ENCODE measurements around the gene SLC12A4. TPM values are rescaled to one million over a fixed set of nuclear protein-coding genes. Genes with fewer than 3 reads are reported as not detected.

The SLC12A4 gene
- total and polyA plus RNA-seq, 2 experiments from 2014 or later = 19.9 to 53.0 TPM

DNA sequence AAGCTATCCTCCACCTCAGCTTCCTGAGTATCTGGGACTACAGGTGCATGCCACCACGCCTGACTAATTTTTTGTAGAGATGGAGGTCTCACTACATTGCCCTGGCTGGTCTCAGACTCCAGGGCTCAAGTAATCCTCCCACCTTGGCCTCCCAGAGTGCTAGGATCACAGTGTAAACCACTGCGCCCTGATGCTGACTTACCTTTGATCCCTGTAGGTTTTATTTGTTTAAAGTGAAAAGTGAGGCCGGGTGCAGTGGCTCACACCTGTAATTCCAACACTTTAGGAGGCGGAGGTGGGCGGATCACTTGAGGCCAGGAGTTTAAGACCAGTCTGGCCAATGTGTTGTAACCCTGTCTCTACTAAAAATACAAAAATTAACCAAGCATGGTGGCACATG, 66.7 kb downstream of the SLC12A4 start (continued):
- no peak for TF ChIP-seq CREB1 (CRISPR knock-in tag; IDR thresholded peaks at IDR 0.05; ENCODE audit: low read depth)
- TF ChIP-seq, protein P1, sequence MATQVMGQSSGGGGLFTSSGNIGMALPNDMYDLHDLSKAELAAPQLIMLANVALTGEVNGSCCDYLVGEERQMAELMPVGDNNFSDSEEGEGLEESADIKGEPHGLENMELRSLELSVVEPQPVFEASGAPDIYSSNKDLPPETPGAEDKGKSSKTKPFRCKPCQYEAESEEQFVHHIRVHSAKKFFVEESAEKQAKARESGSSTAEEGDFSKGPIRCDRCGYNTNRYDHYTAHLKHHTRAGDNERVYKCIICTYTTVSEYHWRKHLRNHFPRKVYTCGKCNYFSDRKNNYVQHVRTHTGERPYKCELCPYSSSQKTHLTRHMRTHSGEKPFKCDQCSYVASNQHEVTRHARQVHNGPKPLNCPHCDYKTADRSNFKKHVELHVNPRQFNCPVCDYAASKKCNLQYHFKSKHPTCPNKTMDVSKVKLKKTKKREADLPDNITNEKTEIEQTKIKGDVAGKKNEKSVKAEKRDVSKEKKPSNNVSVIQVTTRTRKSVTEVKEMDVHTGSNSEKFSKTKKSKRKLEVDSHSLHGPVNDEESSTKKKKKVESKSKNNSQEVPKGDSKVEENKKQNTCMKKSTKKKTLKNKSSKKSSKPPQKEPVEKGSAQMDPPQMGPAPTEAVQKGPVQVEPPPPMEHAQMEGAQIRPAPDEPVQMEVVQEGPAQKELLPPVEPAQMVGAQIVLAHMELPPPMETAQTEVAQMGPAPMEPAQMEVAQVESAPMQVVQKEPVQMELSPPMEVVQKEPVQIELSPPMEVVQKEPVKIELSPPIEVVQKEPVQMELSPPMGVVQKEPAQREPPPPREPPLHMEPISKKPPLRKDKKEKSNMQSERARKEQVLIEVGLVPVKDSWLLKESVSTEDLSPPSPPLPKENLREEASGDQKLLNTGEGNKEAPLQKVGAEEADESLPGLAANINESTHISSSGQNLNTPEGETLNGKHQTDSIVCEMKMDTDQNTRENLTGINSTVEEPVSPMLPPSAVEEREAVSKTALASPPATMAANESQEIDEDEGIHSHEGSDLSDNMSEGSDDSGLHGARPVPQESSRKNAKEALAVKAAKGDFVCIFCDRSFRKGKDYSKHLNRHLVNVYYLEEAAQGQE (IDR thresholded peaks at IDR 0.05; ENCODE audit: unreplicated experiment) = no peak
- TF ChIP-seq NANOG (IDR thresholded peaks at IDR 0.05; ENCODE audit: borderline replicate concordance) = no peak

DNA sequence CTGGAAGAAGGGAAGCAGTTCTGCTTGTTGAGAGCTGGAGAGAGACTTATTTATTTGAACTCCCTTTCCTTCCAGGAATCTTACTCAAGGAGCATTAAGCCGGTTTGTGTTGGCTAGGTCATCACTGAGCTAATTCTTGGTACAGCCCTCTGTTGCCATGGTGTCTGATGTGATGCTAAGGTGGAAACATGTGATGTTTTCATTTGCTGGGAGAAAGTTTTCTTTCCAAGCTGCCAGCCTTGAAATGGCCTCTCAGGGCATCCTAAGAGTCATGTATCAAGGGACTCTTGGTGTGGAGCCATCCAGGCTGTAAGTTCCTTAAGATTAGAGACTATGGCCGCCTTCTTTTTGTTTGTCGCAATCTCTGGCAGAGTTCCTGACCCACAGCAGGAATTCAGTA, 71.2 kb downstream of the SLC12A4 start:
- Histone ChIP-seq H2AFZ (no peak overlapping the region), H3K36me3 (ENCODE audit: insufficient read depth) (no peaks in the 10 kb centered on the region), H3K79me2 (replicated peaks; ENCODE audit: insufficient read depth) (peaks cover 75% of the 10 kb centered on the region), H3K9me2 (ENCODE audit: insufficient read depth) (no peaks in the 10 kb centered on the region), H3K4me2 (no peak overlapping the region), H3F3A (replicated peaks; ENCODE audit: low read depth) (peaks cover 8% of the 10 kb centered on the region; the same call in 1 of the 2 replicates), H3K4me3 (no peak overlapping the region), H3K27ac (ENCODE audit: low read depth) (no peak overlapping the region), H3K4me1 (ENCODE audit: insufficient read depth) (peaks cover 10% of the 10 kb centered on the region), H3K27me3 (ENCODE audit: insufficient read depth) (no peaks in the 10 kb centered on the region), H4K20me1 (replicated peaks; ENCODE audit: insufficient read depth) (peaks cover 8% of the 10 kb centered on the region)
- peaks cover 9% of the 10 kb centered on the region for H3K4me1 Mint-ChIP-seq
- no peaks in the 10 kb centered on the region; the same call in 2 of the 3 replicates for H3K36me3 Mint-ChIP-seq (ENCODE audit: low read depth)
- ATAC-seq = no peak
- H3K27me3 Mint-ChIP-seq (ENCODE audit: insufficient read depth, low read depth, poor library complexity) = peaks cover 7% of the 10 kb centered on the region
- no peak overlapping the region for H3K27ac Mint-ChIP-seq
- no peak for DNase-seq (ENCODE audit: low spot score)
- no peaks in the 10 kb centered on the region for H3K9me3 Mint-ChIP-seq
- no peak overlapping the region for H3K4me3 Mint-ChIP-seq
- TF ChIP-seq CREB1 (CRISPR knock-in tag; IDR thresholded peaks at IDR 0.05; ENCODE audit: low read depth) (no peak), JUNB (IDR thresholded peaks at IDR 0.05; ENCODE audit: unreplicated experiment) (no peak), POLR2AphosphoS5 (IDR thresholded peaks at IDR 0.05; ENCODE audit: low read depth) (no peak), ZNF331 (CRISPR knock-in tag; IDR thresholded peaks at IDR 0.05; ENCODE audit: low read depth) (no peak), NANOG (IDR thresholded peaks at IDR 0.05; ENCODE audit: borderline replicate concordance) (no peak), EZH2 (IDR thresholded peaks at IDR 0.05; ENCODE audit: low read depth, unreplicated experiment) (no peak), STAT1 (IDR thresholded peaks at IDR 0.05; ENCODE audit: unreplicated experiment) (no peak)
- TF ChIP-seq, protein P2, sequence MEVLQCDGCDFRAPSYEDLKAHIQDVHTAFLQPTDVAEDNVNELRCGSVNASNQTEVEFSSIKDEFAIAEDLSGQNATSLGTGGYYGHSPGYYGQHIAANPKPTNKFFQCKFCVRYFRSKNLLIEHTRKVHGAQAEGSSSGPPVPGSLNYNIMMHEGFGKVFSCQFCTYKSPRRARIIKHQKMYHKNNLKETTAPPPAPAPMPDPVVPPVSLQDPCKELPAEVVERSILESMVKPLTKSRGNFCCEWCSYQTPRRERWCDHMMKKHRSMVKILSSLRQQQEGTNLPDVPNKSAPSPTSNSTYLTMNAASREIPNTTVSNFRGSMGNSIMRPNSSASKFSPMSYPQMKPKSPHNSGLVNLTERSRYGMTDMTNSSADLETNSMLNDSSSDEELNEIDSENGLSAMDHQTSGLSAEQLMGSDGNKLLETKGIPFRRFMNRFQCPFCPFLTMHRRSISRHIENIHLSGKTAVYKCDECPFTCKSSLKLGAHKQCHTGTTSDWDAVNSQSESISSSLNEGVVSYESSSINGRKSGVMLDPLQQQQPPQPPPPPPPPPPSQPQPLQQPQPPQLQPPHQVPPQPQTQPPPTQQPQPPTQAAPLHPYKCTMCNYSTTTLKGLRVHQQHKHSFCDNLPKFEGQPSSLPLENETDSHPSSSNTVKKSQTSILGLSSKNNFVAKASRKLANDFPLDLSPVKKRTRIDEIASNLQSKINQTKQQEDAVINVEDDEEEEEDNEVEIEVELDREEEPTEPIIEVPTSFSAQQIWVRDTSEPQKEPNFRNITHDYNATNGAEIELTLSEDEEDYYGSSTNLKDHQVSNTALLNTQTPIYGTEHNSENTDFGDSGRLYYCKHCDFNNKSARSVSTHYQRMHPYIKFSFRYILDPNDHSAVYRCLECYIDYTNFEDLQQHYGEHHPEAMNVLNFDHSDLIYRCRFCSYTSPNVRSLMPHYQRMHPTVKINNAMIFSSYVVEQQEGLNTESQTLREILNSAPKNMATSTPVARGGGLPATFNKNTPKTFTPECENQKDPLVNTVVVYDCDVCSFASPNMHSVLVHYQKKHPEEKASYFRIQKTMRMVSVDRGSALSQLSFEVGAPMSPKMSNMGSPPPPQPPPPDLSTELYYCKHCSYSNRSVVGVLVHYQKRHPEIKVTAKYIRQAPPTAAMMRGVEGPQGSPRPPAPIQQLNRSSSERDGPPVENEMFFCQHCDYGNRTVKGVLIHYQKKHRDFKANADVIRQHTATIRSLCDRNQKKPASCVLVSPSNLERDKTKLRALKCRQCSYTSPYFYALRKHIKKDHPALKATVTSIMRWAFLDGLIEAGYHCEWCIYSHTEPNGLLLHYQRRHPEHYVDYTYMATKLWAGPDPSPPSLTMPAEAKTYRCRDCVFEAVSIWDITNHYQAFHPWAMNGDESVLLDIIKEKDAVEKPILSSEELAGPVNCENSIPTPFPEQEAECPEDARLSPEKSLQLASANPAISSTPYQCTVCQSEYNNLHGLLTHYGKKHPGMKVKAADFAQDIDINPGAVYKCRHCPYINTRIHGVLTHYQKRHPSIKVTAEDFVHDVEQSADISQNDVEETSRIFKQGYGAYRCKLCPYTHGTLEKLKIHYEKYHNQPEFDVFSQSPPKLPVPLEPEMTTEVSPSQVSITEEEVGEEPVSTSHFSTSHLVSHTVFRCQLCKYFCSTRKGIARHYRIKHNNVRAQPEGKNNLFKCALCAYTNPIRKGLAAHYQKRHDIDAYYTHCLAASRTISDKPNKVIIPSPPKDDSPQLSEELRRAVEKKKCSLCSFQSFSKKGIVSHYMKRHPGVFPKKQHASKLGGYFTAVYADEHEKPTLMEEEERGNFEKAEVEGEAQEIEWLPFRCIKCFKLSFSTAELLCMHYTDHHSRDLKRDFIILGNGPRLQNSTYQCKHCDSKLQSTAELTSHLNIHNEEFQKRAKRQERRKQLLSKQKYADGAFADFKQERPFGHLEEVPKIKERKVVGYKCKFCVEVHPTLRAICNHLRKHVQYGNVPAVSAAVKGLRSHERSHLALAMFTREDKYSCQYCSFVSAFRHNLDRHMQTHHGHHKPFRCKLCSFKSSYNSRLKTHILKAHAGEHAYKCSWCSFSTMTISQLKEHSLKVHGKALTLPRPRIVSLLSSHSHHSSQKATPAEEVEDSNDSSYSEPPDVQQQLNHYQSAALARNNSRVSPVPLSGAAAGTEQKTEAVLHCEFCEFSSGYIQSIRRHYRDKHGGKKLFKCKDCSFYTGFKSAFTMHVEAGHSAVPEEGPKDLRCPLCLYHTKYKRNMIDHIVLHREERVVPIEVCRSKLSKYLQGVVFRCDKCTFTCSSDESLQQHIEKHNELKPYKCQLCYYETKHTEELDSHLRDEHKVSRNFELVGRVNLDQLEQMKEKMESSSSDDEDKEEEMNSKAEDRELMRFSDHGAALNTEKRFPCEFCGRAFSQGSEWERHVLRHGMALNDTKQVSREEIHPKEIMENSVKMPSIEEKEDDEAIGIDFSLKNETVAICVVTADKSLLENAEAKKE (CRISPR knock-in tag; IDR thresholded peaks at IDR 0.05) = no peak
- TF ChIP-seq, protein P1 (IDR thresholded peaks at IDR 0.05; ENCODE audit: unreplicated experiment) = no peak
